Heart left ventricle (tissue), 16 donors: ENCODE measurements around the gene CCDC178. TPM values are rescaled to one million over a fixed set of nuclear protein-coding genes. Genes with fewer than 3 reads are reported as not detected.
"Not testable (repeated sequence)": the region's sequence is repeated elsewhere in the genome, so short reads cannot be mapped to it uniquely, and the experiment has no call there.

ENCODE experiments used
- ATAC-seq, 4 donors: fragments of 200-7000 bp; cut with Tn5 transposase; one replicate each; pipeline ENCODE4 v1.9.1; 2020 to 2022; ENCODE audit warnings: moderate library complexity in 4 of 4, mild to moderate bottlenecking in 3 of 4, moderate number of reproducible peaks in 1 of 4
- DNase-seq, 5 donors: peaks; one replicate each; pipeline ENCODE4 v3.0.0-alpha.2; 2020
- H3K27ac ChIP-seq, 12 donors: fragments of 200-600 bp; sonication (generic) in 4 of 12; one replicate each; pipeline versions ENCODE4 v1.5.0 to v1.8.0; 2016 to 2022; ENCODE audit warnings: mild to moderate bottlenecking in 2 of 12
- H3K27me3 ChIP-seq, 9 donors: fragments of 200-600 bp; sonication (generic) in 2 of 9; one replicate each; pipeline versions ENCODE4 v1.5.1 to v1.8.0; 2016 to 2022; ENCODE audit warnings: mild to moderate bottlenecking in 3 of 9
- H3K36me3 ChIP-seq, 9 donors: fragments of 200-600 bp; sonication (generic) in 2 of 9; one replicate each; pipeline versions ENCODE4 v1.5.0 to v1.8.0; 2018 to 2022; ENCODE audit warnings: mild to moderate bottlenecking in 2 of 9
- H3K4me1 ChIP-seq, 12 donors: fragments of 200-600 bp; sonication (generic) in 4 of 12; one replicate each; pipeline versions ENCODE4 v1.5.0 to v1.8.0; 2016 to 2022; ENCODE audit warnings: mild to moderate bottlenecking in 3 of 12
- H3K4me3 ChIP-seq, 12 donors: fragments of 200-600 bp; sonication (generic) in 4 of 12; one replicate each; pipeline versions ENCODE4 v1.5.0 to v1.8.0; 2017 to 2022; ENCODE audit warnings: mild to moderate bottlenecking in 9 of 12, moderate library complexity in 4 of 12
- H3K9me3 ChIP-seq, 12 donors: fragments of 200-600 bp; sonication (generic) in 4 of 12; one replicate each; pipeline versions ENCODE4 v1.5.0 to v1.8.0; 2016 to 2022; ENCODE audit warnings: mild to moderate bottlenecking in 1 of 12
- CTCF ChIP-seq, 12 donors: fragments of 200-600 bp; sonication (generic) in 4 of 12; IDR thresholded peaks; one replicate each; pipeline versions ENCODE4 v1.5.0 to v1.8.0; 2018 to 2022; ENCODE audit warnings: antibody characterized with exemption in 12 of 12, mild to moderate bottlenecking in 5 of 12
- POLR2A ChIP-seq, 2 donors: fragments of 450-650 bp; IDR thresholded peaks; one replicate each; pipeline ENCODE4 v1.6.1; 2017; ENCODE audit warnings: antibody characterized with exemption in 2 of 2, mild to moderate bottlenecking in 2 of 2, moderate library complexity in 2 of 2
- WGBS, 4 donors: extraction: QIAGEN DNeasy Blood & Tissue Kit in 2 of 4; methylation state at CpG; one replicate each; pipeline versions ENCODE4 v1.1.5 to v1.1.7; 2013 to 2018; 5-methylcytosine and 5-hydroxymethylcytosine counted together
- intact Hi-C, 10 donors: fragments of 100-400 bp; cut with DNase I; formaldehyde crosslinking; loops; one replicate each; pipeline versions ENCODE4 v1.11.1 to v1.14.2; 2022
- polyA plus RNA-seq, 2 donors: library from polyadenylated mRNA; stranded (reverse); fragments of 200-250 nt; gene quantifications; one replicate each; pipeline ENCODE4 v1.2.3, GENCODE V29; 2013
- total RNA-seq, 9 donors: library from RNA; depleted of rRNA in 2 of 9; stranded (reverse); fragments of >200 nt in 2 of 9; fragmentation: NEBNext Ultra II Directional in 3 of 9; extraction: Animal tissue kit (Norgen Biotek cat#: 25700) in 3 of 9; gene quantifications; one replicate each; pipeline versions ENCODE4 v1.1.0 to v1.2.4, GENCODE V29; 2016 to 2023
- donor health status: ischemic (EF 13 %, LVEDD 7.1; RV severe dilation, severe dysfunction).
- donor health status: healthy with polysubstance abuse.
- donor health status: DM: no; HTN: yes; CAD: no.
- donor health status: DM: no; HTN: no; CAD: no.
- donor health status: ischemic (EF 25% LVEDD 6.9; RV normal size, moderate dysfunction).
- donor health status: ischemic (EF 25% LVEDD 5.7; RV mildly dilated, moderate dysfunction).
- donor health status: healthy.
- donor health status: DM: yes; HTN: yes; CAD: no.
- donor health status: ischemic (EF 35%, LVEDD 5.7; RV mildly dilated, moderate dysfunction).
- donor health status: nonischemic (EF 11% LVEDD 7.7; RV severe dilation, severe dysfunction).
- donor health status: DM: yes; HTN: yes; CAD: no.
- donor health status: PGD.
- donor health status: ischemic (EF 29% LVEDD 5.4; RV normal size, mild dysfunction).
- donor health status: nonischemic (EF 23%, LVEDD 6.1; RV moderate dilation, normal function).

The CCDC178 gene
- total and polyA plus RNA-seq, 11 donors = 0.23 to 1.00 (median 0.41) TPM; not detected in 3

DNA sequence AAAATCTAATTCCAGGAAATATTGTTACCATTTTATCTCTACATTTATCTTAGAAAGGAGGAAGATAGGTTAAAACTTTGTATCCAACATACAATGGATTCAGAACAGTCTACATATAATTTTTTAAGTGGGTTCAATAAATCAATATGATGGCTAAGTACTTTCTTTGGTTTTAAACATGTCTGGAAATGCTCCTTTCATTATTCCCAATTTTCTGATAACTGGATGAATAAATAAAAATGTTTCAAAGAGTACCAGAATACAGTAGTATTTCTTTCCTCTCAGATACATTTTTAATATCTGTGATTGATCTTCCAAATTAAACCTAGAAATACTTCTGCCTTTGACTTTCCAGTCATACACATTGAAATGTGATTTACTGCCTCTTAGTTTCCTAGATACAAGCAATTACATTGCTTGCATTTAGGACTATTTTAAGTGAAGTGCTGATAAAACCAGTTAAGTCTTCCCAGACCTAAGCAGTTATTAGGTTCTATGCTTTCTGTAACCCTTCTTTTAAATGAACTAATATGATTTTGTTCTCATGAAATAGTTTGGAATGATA lies 283.5 kb downstream of the CCDC178 start:
- Histone ChIP-seq H3K36me3 (no peaks in the 10 kb centered on the region), H3K4me3 (no peak overlapping the region), H3K9me3 (peaks cover 0 to 4% (median 0%) of the 10 kb centered on the region in 12 donors), H3K27ac (no peak overlapping the region), H3K27me3 (no peaks in the 10 kb centered on the region), H3K4me1 (no peaks in the 10 kb centered on the region)
- ATAC-seq = no peak
- intact Hi-C loops = no loop called here
- TF ChIP-seq POLR2A (IDR thresholded peaks at IDR 0.05) = no peak
- TF ChIP-seq CTCF (IDR thresholded peaks at IDR 0.05) = no peak
- DNase-seq = no peak

DNA sequence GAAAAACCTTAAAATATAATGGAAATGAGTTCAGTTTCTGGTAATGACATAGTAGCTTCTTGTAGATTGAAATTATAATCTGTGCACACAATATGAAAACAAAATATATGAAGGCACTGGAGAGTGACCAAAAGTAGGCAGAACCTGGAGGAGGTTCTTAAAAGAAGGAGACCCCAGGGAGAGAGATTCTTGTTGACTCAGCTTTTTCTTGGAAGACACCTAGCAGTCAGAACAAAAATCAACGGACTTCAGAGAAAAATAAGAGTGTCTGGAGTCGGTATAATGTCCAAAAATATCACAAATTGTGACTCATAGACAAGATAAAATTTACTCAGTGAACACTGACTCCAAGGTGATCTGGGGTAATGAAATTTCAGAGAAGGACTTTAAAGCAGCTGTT lies 286.5 kb downstream of the CCDC178 start:
- no peaks in the 10 kb centered on the region for H3K4me1 ChIP-seq
- no peaks in the 10 kb centered on the region for H3K27me3 ChIP-seq
- 42 to 66% (median 46%) methylated on average over 2 of the region's 2 CpGs for WGBS, 4 donors
- DNase-seq (no peak), ATAC-seq (no peak)
- TF ChIP-seq CTCF (IDR thresholded peaks at IDR 0.05) (no peak), POLR2A (IDR thresholded peaks at IDR 0.05) (no peak)
- H3K27ac ChIP-seq = no peak overlapping the region
- H3K36me3 ChIP-seq = no peaks in the 10 kb centered on the region
- intact Hi-C loops = no loop called here
- H3K9me3 ChIP-seq = no peaks in the 10 kb centered on the region
- no peak overlapping the region for H3K4me3 ChIP-seq

- DNase-seq (no peak), ATAC-seq (no peak)
- TF ChIP-seq CTCF (IDR thresholded peaks at IDR 0.05) (no peak), POLR2A (IDR thresholded peaks at IDR 0.05) (no peak)
- Histone ChIP-seq H3K4me3 (no peak overlapping the region), H3K27ac (no peak overlapping the region), H3K27me3 (no peaks in the 10 kb centered on the region), H3K4me1 (no peaks in the 10 kb centered on the region), H3K36me3 (no peaks in the 10 kb centered on the region), H3K9me3 (no peaks in the 10 kb centered on the region)
- intact Hi-C loops = no loop called here
- WGBS, 4 donors = 55 to 73% (median 62%) methylated on average over 1 of the region's 1 CpG
Observed at GRCh38 chr18:33152376-33152775, 288.1 kb downstream of the CCDC178 start.

DNA sequence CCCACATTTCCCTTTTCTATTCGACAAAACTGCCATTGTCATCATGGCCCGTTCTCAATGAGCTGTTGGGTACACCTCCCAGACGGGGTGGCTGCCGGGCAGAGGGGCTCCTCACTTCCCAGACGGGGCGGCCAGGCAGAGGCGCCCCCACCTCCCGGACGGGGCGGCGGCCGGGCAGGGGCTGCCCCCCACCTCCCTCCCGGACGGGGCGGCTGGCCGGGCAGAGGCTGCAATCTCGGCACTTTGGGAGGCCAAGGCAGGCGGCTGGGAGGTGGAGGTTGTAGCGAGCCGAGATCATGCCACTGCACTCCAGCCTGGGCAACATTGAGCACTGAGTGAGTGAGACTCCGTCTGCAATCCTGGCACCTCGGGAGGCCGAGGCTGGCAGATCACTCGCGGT lies 292.7 kb downstream of the CCDC178 start:
- H3K4me3 ChIP-seq, H3K4me1 ChIP-seq, ATAC-seq, H3K27ac ChIP-seq, H3K36me3 ChIP-seq, intact Hi-C loops, H3K9me3 ChIP-seq, DNase-seq, H3K27me3 ChIP-seq: not testable (repeated sequence)
- WGBS, 4 donors = 94 to 97% (median 95%) methylated on average over 15 to 25 of the region's 25 CpGs

- no peaks in the 10 kb centered on the region for H3K9me3 ChIP-seq
- peak overlapping the region in 1 of 12 donors; percentile 74 for H3K27ac ChIP-seq
- WGBS, 4 donors = 86 to 89% (median 87%) methylated on average over 2 of the region's 2 CpGs
- H3K4me3 ChIP-seq = no peak overlapping the region
- H3K36me3 ChIP-seq = no peaks in the 10 kb centered on the region
- TF ChIP-seq POLR2A (IDR thresholded peaks at IDR 0.05) (no peak), CTCF (IDR thresholded peaks at IDR 0.05) (no peak)
- H3K4me1 ChIP-seq = peaks cover 0 to 7% (median 0%) of the 10 kb centered on the region in 12 donors
- ATAC-seq = no peak
- no peak for DNase-seq
- no peaks in the 10 kb centered on the region for H3K27me3 ChIP-seq
- intact Hi-C loops = no loop called here
Observed at GRCh38 chr18:33146014-33146413, 294.5 kb downstream of the CCDC178 start.
